A549 (cell line): Measurements from ENCODE around the gene MACROD1. TPM values are rescaled to one million over a fixed set of nuclear protein-coding genes. Genes with fewer than 3 reads are reported as not detected.
A peak's percentile ranks its signal among the peaks of the same experiment; 100 is the strongest.

ENCODE experiments used
- ATAC-seq, 2 experiments: fragments of 200-7000 bp in 1 of 2; fragments of >200 bp in 1 of 2; cut with Nextera tagmentation in 1 of 2; cut with Tn5 transposase in 1 of 2; 3 replicates each; pipeline versions ENCODE4 v1.8.0 to v1.9.1; 2018 to 2020; ENCODE audit warnings: mild to moderate bottlenecking in 1 of 2, moderate library complexity in 1 of 2
- CTCF ChIA-PET: fragments of 300-600 bp; sonication (Branson Sonifier 250); formaldehyde crosslinking; extraction: SDS; loops from one replicate; lab custom pipeline; 2021; ENCODE audit warnings: antibody characterized with exemption, inconsistent platforms; lab: Yijun Ruan, JAX
- POLR2A ChIA-PET: fragments of 350-600 bp; formaldehyde crosslinking; extraction: SDS; loops from one replicate; lab custom pipeline; 2021; ENCODE audit warnings: antibody characterized with exemption, inconsistent platforms; lab: Yijun Ruan, JAX
- DNase-seq, 2 experiments: peaks; one replicate each; pipeline versions ENCODE4 v3.0.0 to v3.0.0-alpha.2; 2011 to 2016; ENCODE audit warnings: low read depth in 1 of 2, low spot score in 1 of 2
- FAIRE-seq: peaks from 2 replicates; lab custom pipeline; 2011; peaks lifted over from hg19 to GRCh38; lab: Jason Lieb, UNC
- H3K27ac ChIP-seq, 2 experiments: fragments of >200 bp; sonication (Bioruptor Twin); formaldehyde crosslinking; 3 replicates each; pipeline ENCODE4 v1.5.1; 2016 to 2017
- H3K4me1 ChIP-seq: fragments of >200 bp; sonication (Bioruptor Twin); formaldehyde crosslinking; 3 replicates; pipeline ENCODE4 v1.6.1; 2016
- H3K4me2 ChIP-seq: fragments of >200 bp; sonication (Bioruptor Twin); formaldehyde crosslinking; 3 replicates; pipeline ENCODE4 v1.6.1; 2016
- H3K4me3 ChIP-seq: fragments of >200 bp; sonication (Bioruptor Twin); formaldehyde crosslinking; 3 replicates; pipeline ENCODE4 v1.5.1; 2016
- H3K9me3 ChIP-seq: fragments of >200 bp; sonication (Bioruptor Twin); formaldehyde crosslinking; 3 replicates; pipeline ENCODE4 v1.6.1; 2016
- CBX8 ChIP-seq: fragments of 200-600 bp; sonication (generic); IDR thresholded peaks from 2 replicates; pipeline ENCODE4 v1.6.1; 2016
- CHD4 ChIP-seq: fragments of 200-600 bp; sonication (generic); IDR thresholded peaks from 2 replicates; pipeline ENCODE4 v1.6.1; 2016; ENCODE audit warnings: antibody characterized with exemption, mild to moderate bottlenecking, borderline replicate concordance
- EHMT2 ChIP-seq: fragments of 200-600 bp; sonication (generic); IDR thresholded peaks from 2 replicates; pipeline ENCODE4 v1.6.1; 2016; ENCODE audit warnings: antibody characterized with exemption, low read depth, mild to moderate bottlenecking, moderate library complexity
- ELK1 ChIP-seq: fragments of 150-350 bp; IDR thresholded peaks from 2 replicates; pipeline ENCODE4 v1.6.1; 2014; ENCODE audit warnings: low read depth, mild to moderate bottlenecking, low read length
- FOSB ChIP-seq: fragments of 250-450 bp; sonication (Bioruptor Pico); IDR thresholded peaks from 2 replicates; pipeline ENCODE4 v1.5.0; 2020; ENCODE audit warnings: mild to moderate bottlenecking, moderate library complexity
- HOXB5 ChIP-seq: fragments of 250-450 bp; sonication (Bioruptor Pico); IDR thresholded peaks from 2 replicates; pipeline ENCODE4 v1.5.0; 2020; ENCODE audit warnings: mild to moderate bottlenecking, moderate library complexity
- JUN ChIP-seq, 2 experiments: fragments of >200 bp; sonication (Bioruptor Twin); formaldehyde crosslinking; IDR thresholded peaks; 2 replicates in 1 of 2; 3 replicates in 1 of 2; pipeline ENCODE4 v1.6.1; 2016 to 2017
- RCOR1 ChIP-seq: fragments of 150-350 bp; IDR thresholded peaks from 2 replicates; pipeline ENCODE4 v1.6.1; 2014; ENCODE audit warnings: antibody characterized with exemption, low read length, low read depth
- RFX5 ChIP-seq: fragments of 450-650 bp; IDR thresholded peaks from 2 replicates; pipeline ENCODE4 v1.7.1; 2014; ENCODE audit warnings: antibody characterized with exemption, mild to moderate bottlenecking, moderate library complexity
- TFCP2L1 ChIP-seq: fragments of 250-450 bp; sonication (Bioruptor Pico); IDR thresholded peaks from 2 replicates; pipeline ENCODE4 v1.5.0; 2021; ENCODE audit warnings: mild to moderate bottlenecking
- TP53 ChIP-seq: fragments of 250-450 bp; sonication (Bioruptor Pico); IDR thresholded peaks from 2 replicates; pipeline ENCODE4 v1.5.0; 2021; ENCODE audit warnings: mild to moderate bottlenecking, moderate library complexity
- ZC3H11A ChIP-seq: fragments of 450-650 bp; IDR thresholded peaks from 2 replicates; pipeline ENCODE4 v1.6.1; 2014; ENCODE audit warnings: antibody characterized with exemption, mild to moderate bottlenecking
- WGBS: methylation state at CpG from one replicate; pipeline ENCODE4 v1.1.6; 2017; ENCODE audit errors: missing lambda C conversion rate; 5-methylcytosine and 5-hydroxymethylcytosine counted together
- polyA plus RNA-seq, 4 experiments: library from polyadenylated mRNA; depleted of rRNA in 3 of 4; stranded (reverse); fragments of >200 nt; fragmentation: RNase III in 1 of 4; extraction: RNeasy Plus Mini Kit Qiagen cat#74134 plus additional on column Dnase treatment in 1 of 4; gene quantifications; 2 replicates in 3 of 4; 3 replicates in 1 of 4; pipeline ENCODE4 v1.2.3, GENCODE V29; 2011 to 2017
- TF ChIP-seq, protein P1 (sequence below): fragments of >200 bp; sonication (Bioruptor Twin); formaldehyde crosslinking; IDR thresholded peaks from 3 replicates; pipeline ENCODE4 v1.5.1; 2016

The MACROD1 gene
- polyA plus RNA-seq, 2 of the 4 experiments (the other 2 are of a cell fraction) = 15.1 to 16.6 TPM

- CTCF ChIA-PET = interaction anchor here (0.7 to 10.0 kb wide), 18 partner anchors 13 to 383 kb away, joined by 3 to 180 read pairs (median 15); partner anchors contain the start of genes FLRT1, MACROD1, MARK2 and ZFTA
Measured at GRCh38 chr11:64150481-64151239, 15.3 kb downstream of the MACROD1 start.

GRCh38 chr11:64150051-64150450 is 15.9 kb downstream of the MACROD1 start:
- no peak for FAIRE-seq
- ATAC-seq = no peak
- Histone ChIP-seq H3K9me3 (no peaks in the 10 kb centered on the region), H3K27ac (no peak overlapping the region), H3K4me3 (no peak overlapping the region), H3K4me2 (no peak overlapping the region), H3K4me1 (no peaks in the 10 kb centered on the region)
- 95% methylated on average over 9 of the region's 15 CpGs for WGBS
- DNase-seq = no peak
- no peak for TF ChIP-seq RFX5
- TF ChIP-seq TFCP2L1 = no peak
- no peak for TF ChIP-seq JUN (IDR thresholded peaks at IDR 0.05)
- CTCF ChIA-PET = interaction anchor here (0.7 to 10.0 kb wide), 30 partner anchors 9 to 382 kb away, joined by 3 to 180 read pairs (median 9); partner anchors contain the start of genes FLRT1, MACROD1, MARK2 and ZFTA
- POLR2A ChIA-PET = no interaction called here

More at GRCh38 chr11:64150481-64151239, 15.3 kb downstream of the MACROD1 start:
- Histone ChIP-seq H3K4me3 (no peak overlapping the region), H3K4me2 (no peak overlapping the region), H3K27ac (no peak overlapping the region), H3K4me1 (no peaks in the 10 kb centered on the region), H3K9me3 (no peaks in the 10 kb centered on the region)
- ATAC-seq (no peak), FAIRE-seq (no peak), DNase-seq (no peak)
- 87% methylated on average over 16 of the region's 24 CpGs for WGBS
- POLR2A ChIA-PET = no interaction called here
- no peak for TF ChIP-seq RCOR1
- TF ChIP-seq FOSB (CRISPR knock-in tag) = no peak
- no peak for TF ChIP-seq CBX8
- TF ChIP-seq ELK1 = no peak
- TF ChIP-seq CHD4 = no peak
- no peak for TF ChIP-seq HOXB5 (CRISPR knock-in tag)
- no peak for TF ChIP-seq TP53 (CRISPR knock-in tag)
- TF ChIP-seq ZC3H11A = no peak

DNA sequence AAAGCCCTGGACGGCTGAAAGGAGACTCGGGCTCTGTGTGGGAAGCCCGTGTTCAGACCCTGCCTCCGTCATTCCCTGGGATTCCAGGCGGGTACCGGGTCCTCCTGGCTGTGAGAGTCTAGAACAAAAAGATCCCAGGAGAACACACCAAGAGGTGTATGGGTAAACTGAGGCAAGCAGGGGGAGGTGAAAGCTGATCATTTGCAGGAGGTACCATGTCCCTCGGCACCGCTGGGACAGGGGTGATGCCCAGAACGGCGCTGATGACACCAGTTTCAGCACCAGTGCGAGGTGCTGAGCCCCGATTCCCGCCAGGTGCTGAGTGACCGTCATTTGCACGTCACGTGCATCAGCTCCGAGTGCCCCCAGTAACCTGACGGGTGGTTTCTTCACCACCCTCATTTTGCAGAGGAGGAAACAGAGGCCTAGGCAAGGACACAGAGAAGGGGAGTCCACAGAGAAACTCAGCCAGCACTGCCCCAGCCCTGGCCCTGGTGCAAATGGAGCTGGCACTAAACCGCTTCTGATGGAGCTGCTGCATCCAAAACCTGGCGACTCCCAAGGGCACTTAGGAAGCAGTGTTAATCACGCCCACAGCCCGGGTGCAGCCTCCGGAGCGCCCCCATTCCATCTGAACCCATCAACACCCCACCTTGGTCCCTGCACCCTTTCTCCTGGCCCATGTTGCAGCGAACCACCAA is 16.8 kb downstream of the MACROD1 start:
- no peak for DNase-seq
- 66% methylated on average over 23 of the region's 25 CpGs for WGBS
- no peak for ATAC-seq
- Histone ChIP-seq H3K9me3 (no peaks in the 10 kb centered on the region), H3K4me2 (no peak overlapping the region), H3K4me1 (no peaks in the 10 kb centered on the region), H3K27ac (no peak overlapping the region), H3K4me3 (no peak overlapping the region)
- POLR2A ChIA-PET = no interaction called here
- TF ChIP-seq, protein P1, sequence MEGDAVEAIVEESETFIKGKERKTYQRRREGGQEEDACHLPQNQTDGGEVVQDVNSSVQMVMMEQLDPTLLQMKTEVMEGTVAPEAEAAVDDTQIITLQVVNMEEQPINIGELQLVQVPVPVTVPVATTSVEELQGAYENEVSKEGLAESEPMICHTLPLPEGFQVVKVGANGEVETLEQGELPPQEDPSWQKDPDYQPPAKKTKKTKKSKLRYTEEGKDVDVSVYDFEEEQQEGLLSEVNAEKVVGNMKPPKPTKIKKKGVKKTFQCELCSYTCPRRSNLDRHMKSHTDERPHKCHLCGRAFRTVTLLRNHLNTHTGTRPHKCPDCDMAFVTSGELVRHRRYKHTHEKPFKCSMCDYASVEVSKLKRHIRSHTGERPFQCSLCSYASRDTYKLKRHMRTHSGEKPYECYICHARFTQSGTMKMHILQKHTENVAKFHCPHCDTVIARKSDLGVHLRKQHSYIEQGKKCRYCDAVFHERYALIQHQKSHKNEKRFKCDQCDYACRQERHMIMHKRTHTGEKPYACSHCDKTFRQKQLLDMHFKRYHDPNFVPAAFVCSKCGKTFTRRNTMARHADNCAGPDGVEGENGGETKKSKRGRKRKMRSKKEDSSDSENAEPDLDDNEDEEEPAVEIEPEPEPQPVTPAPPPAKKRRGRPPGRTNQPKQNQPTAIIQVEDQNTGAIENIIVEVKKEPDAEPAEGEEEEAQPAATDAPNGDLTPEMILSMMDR = peak; percentile 22; the same call in 1 of the 3 replicates
- no peak for TF ChIP-seq EHMT2
- CTCF ChIA-PET = interaction anchor here (0.6 to 10.0 kb wide), 47 partner anchors 10 to 810 kb away, joined by 3 to 180 read pairs (median 5); partner anchors contain the start of genes COX8A, FLRT1, MACROD1 and MARK2
- FAIRE-seq = no peak
